ENCODE data around the gene MAGI2. TPM values are rescaled to one million over a fixed set of nuclear protein-coding genes. Genes with fewer than 3 reads are reported as not detected.

Gene MAGI2
- total RNA-seq, 4 donors from 2014 or later, result 0.90 to 2.4 (median 0.99) TPM

GRCh38 chr7:79272066-79272669 lies 181.3 kb downstream of the MAGI2 start:
- TF ChIP-seq, protein P1, sequence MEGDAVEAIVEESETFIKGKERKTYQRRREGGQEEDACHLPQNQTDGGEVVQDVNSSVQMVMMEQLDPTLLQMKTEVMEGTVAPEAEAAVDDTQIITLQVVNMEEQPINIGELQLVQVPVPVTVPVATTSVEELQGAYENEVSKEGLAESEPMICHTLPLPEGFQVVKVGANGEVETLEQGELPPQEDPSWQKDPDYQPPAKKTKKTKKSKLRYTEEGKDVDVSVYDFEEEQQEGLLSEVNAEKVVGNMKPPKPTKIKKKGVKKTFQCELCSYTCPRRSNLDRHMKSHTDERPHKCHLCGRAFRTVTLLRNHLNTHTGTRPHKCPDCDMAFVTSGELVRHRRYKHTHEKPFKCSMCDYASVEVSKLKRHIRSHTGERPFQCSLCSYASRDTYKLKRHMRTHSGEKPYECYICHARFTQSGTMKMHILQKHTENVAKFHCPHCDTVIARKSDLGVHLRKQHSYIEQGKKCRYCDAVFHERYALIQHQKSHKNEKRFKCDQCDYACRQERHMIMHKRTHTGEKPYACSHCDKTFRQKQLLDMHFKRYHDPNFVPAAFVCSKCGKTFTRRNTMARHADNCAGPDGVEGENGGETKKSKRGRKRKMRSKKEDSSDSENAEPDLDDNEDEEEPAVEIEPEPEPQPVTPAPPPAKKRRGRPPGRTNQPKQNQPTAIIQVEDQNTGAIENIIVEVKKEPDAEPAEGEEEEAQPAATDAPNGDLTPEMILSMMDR (IDR thresholded peaks at IDR 0.05 in 4 of 5, conservative IDR thresholded peaks at IDR 0.05 in 1 of 5), result peak in 3 of 5 experiments; percentile 33 to 67 (median 46)
- no peak for TF ChIP-seq POLR2A (IDR thresholded peaks at IDR 0.05)
- Histone ChIP-seq H3K27ac (no peak overlapping the region), H3K4me3 (no peak overlapping the region), H3K9me3 (no peaks in the 10 kb centered on the region), H3K27me3 (no peaks in the 10 kb centered on the region), H3K4me1 (no peaks in the 10 kb centered on the region), H3K36me3 (no peaks in the 10 kb centered on the region)
- ATAC-seq (no peak), DNase-seq (no peak)
- in situ Hi-C loops (cut with MboI; ENCODE audit: low sequenced_read_pairs in 4 of 4), result no loop called here
- intact Hi-C loops (cut with DNase I; ENCODE audit: low total_unique reads), result no loop called here

DNA sequence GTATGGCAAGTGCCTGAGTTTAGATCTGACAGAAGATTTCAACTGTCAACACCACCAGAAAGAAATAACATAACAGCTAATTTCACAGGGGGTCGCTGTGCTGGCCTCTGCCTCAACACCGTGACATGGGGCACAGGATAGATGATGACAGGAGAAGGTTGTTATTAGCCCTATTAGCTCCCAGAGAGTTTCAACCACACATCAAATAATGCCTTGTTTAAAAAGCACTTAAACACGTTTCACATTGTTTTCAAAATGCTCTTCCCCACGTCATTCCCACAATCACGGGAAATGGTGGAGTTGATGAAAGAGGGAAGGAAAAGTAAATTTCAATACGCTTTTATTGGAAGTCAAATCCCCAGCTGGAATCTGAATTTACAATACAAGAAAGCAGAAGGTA lies 184.7 kb downstream of the MAGI2 start:
- no peaks in the 10 kb centered on the region for H3K27me3 ChIP-seq
- ATAC-seq (no peak), DNase-seq (no peak)
- TF ChIP-seq, protein P1 (IDR thresholded peaks at IDR 0.05 in 4 of 5, conservative IDR thresholded peaks at IDR 0.05 in 1 of 5), result no peak
- no peak for TF ChIP-seq POLR2A (IDR thresholded peaks at IDR 0.05)
- H3K9me3 ChIP-seq, result no peaks in the 10 kb centered on the region
- H3K27ac ChIP-seq, result no peak overlapping the region
- H3K4me3 ChIP-seq, result no peak overlapping the region
- H3K36me3 ChIP-seq, result no peaks in the 10 kb centered on the region
- no peaks in the 10 kb centered on the region for H3K4me1 ChIP-seq
- in situ Hi-C loops (cut with MboI; ENCODE audit: low sequenced_read_pairs in 4 of 4), result no loop called here
- intact Hi-C loops (cut with DNase I; ENCODE audit: low total_unique reads), result no loop called here

- Histone ChIP-seq H3K4me1 (no peaks in the 10 kb centered on the region), H3K36me3 (no peaks in the 10 kb centered on the region), H3K27ac (no peak overlapping the region), H3K27me3 (no peaks in the 10 kb centered on the region), H3K9me3 (no peaks in the 10 kb centered on the region), H3K4me3 (no peak overlapping the region)
- in situ Hi-C loops (cut with MboI; ENCODE audit: low sequenced_read_pairs in 4 of 4) (no loop called here), intact Hi-C loops (cut with DNase I; ENCODE audit: low total_unique reads) (no loop called here)
- no peak for TF ChIP-seq POLR2A (IDR thresholded peaks at IDR 0.05)
- TF ChIP-seq, protein P1 (IDR thresholded peaks at IDR 0.05 in 4 of 5, conservative IDR thresholded peaks at IDR 0.05 in 1 of 5), result no peak
- DNase-seq, result no peak
- ATAC-seq, result no peak
Observed at GRCh38 chr7:79258826-79259225, 194.6 kb downstream of the MAGI2 start.

DNA sequence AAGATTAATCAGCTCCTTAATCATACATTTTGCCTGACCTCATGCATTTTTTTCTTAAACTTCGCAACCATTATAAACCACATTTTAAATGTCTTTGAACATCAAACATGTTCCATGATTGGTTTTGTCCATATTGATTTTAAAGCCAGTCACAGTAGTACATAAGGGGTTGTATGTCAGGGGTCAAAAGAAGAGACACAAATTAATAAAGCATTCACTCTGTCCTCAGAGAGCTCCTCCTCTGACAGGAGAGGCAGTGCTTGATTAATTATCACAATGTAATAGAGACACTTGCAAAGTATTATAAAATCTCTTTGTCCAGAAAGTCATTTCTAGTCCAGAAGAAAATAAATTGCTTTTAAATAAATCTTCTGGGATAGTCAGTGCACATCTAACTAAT lies 195.5 kb downstream of the MAGI2 start:
- no peaks in the 10 kb centered on the region for H3K36me3 ChIP-seq
- intact Hi-C loops (cut with DNase I; ENCODE audit: low total_unique reads), result no loop called here
- no peak for DNase-seq
- no peaks in the 10 kb centered on the region for H3K27me3 ChIP-seq
- no peaks in the 10 kb centered on the region for H3K4me1 ChIP-seq
- in situ Hi-C loops (cut with MboI; ENCODE audit: low sequenced_read_pairs in 4 of 4), result no loop called here
- no peak overlapping the region for H3K4me3 ChIP-seq
- no peak overlapping the region for H3K27ac ChIP-seq
- TF ChIP-seq, protein P1 (IDR thresholded peaks at IDR 0.05 in 4 of 5, conservative IDR thresholded peaks at IDR 0.05 in 1 of 5), result no peak
- no peak for TF ChIP-seq POLR2A (IDR thresholded peaks at IDR 0.05)
- no peaks in the 10 kb centered on the region for H3K9me3 ChIP-seq
- ATAC-seq, result no peak
